WTC11 (cell line): ENCODE data around the gene TRIAP1. TPM values are rescaled to one million over a fixed set of nuclear protein-coding genes. Genes with fewer than 3 reads are reported as not detected.

Source experiments
- ATAC-seq: fragments of 200-7000 bp; cut with Tn5 transposase; 2 replicates; pipeline ENCODE4 v1.10.0; 2021; ENCODE audit warnings: mild to moderate bottlenecking, moderate library complexity
- CTCF ChIA-PET: fragments of 300-600 bp; sonication (Branson Sonifier 250); formaldehyde crosslinking; loops from one replicate; lab custom pipeline; 2021; ENCODE audit warnings: antibody characterized with exemption; lab: Charles Lee
- POLR2A ChIA-PET: fragments of 350-600 bp; sonication (Branson Sonifier 250); formaldehyde crosslinking; loops from one replicate; lab custom pipeline; 2021; ENCODE audit warnings: antibody characterized with exemption; lab: Charles Lee
- DNase-seq: peaks from one replicate; pipeline ENCODE4 v3.0.0; 2021; ENCODE audit warnings: low spot score
- H3K27ac Mint-ChIP-seq: 2 replicates; pipeline ENCODE4 v1.8.0; 2021; ENCODE audit warnings: mixed read lengths
- H3K27me3 Mint-ChIP-seq: 2 replicates; pipeline ENCODE4 v1.8.0; 2021; ENCODE audit warnings: low read depth, mild to moderate bottlenecking, moderate library complexity, mixed read lengths
- H3K36me3 Mint-ChIP-seq: 2 replicates; pipeline ENCODE4 v1.8.0; 2021; ENCODE audit warnings: mixed read lengths
- H3K4me1 Mint-ChIP-seq: 2 replicates; pipeline ENCODE4 v1.8.0; 2022; ENCODE audit warnings: mixed read lengths
- H3K4me3 Mint-ChIP-seq: 2 replicates; pipeline ENCODE4 v1.8.0; 2021; ENCODE audit warnings: mild to moderate bottlenecking, moderate library complexity, mixed read lengths
- H3K9me3 Mint-ChIP-seq: 2 replicates; pipeline ENCODE4 v1.8.0; 2021; ENCODE audit warnings: mixed read lengths
- ETV6 ChIP-seq: sonication (generic); formaldehyde crosslinking; IDR thresholded peaks from 2 replicates; pipeline ENCODE4 v1.8.1; 2022; ENCODE audit warnings: mild to moderate bottlenecking, missing genetic modification reagents
- FOXJ3 ChIP-seq: sonication (generic); formaldehyde crosslinking; IDR thresholded peaks from 2 replicates; pipeline ENCODE4 v1.9.0; 2021; ENCODE audit warnings: missing genetic modification reagents, mild to moderate bottlenecking, borderline replicate concordance
- HMGA2 ChIP-seq: fragments of 250-450 bp; sonication (Bioruptor Pico); IDR thresholded peaks from 2 replicates; pipeline ENCODE4 v1.4.0; 2021; ENCODE audit warnings: mild to moderate bottlenecking, moderate library complexity
- IRF2 ChIP-seq: sonication (generic); formaldehyde crosslinking; IDR thresholded peaks from 2 replicates; pipeline ENCODE4 v1.8.0; 2022; ENCODE audit warnings: low read depth, missing genetic modification reagents, borderline replicate concordance
- NR3C1 ChIP-seq: sonication (generic); formaldehyde crosslinking; conservative IDR thresholded peaks from 2 replicates; pipeline ENCODE4 v1.8.1; 2023; ENCODE audit warnings: low read depth, mild to moderate bottlenecking, missing genetic modification reagents
- RELA ChIP-seq: sonication (generic); formaldehyde crosslinking; IDR thresholded peaks from 2 replicates; pipeline ENCODE4 v1.8.1; 2022; ENCODE audit warnings: missing genetic modification reagents, mild to moderate bottlenecking, borderline replicate concordance
- SMAD3 ChIP-seq: sonication (generic); formaldehyde crosslinking; IDR thresholded peaks from 2 replicates; pipeline ENCODE4 v1.8.0; 2022; ENCODE audit warnings: missing genetic modification reagents, mild to moderate bottlenecking, borderline replicate concordance
- SMAD4 ChIP-seq: sonication (generic); formaldehyde crosslinking; IDR thresholded peaks from 2 replicates; pipeline ENCODE4 v1.8.0; 2022; ENCODE audit warnings: mild to moderate bottlenecking, missing genetic modification reagents
- ZBTB21 ChIP-seq: sonication (generic); formaldehyde crosslinking; IDR thresholded peaks from 2 replicates; pipeline ENCODE4 v1.8.1; 2023; ENCODE audit warnings: mild to moderate bottlenecking, missing genetic modification reagents, borderline replicate concordance
- ZNF121 ChIP-seq: sonication (generic); formaldehyde crosslinking; IDR thresholded peaks from 2 replicates; pipeline ENCODE4 v1.8.0; 2023; ENCODE audit warnings: missing genetic modification reagents
- ZNF138 ChIP-seq: sonication (generic); formaldehyde crosslinking; conservative IDR thresholded peaks from 2 replicates; pipeline ENCODE4 v1.8.1; 2022; ENCODE audit warnings: mild to moderate bottlenecking, moderate library complexity, missing genetic modification reagents
- ZNF396 ChIP-seq: fragments of 250-450 bp; sonication (Bioruptor Pico); IDR thresholded peaks from 2 replicates; pipeline ENCODE4 v1.8.0; 2021; ENCODE audit warnings: mild to moderate bottlenecking, moderate library complexity, borderline replicate concordance
- ZNF423 ChIP-seq: fragments of 250-450 bp; sonication (Bioruptor Pico); IDR thresholded peaks from 2 replicates; pipeline ENCODE4 v2.1.2; 2022; ENCODE audit warnings: mild to moderate bottlenecking, moderate library complexity
- total RNA-seq: library from RNA; stranded (reverse); gene quantifications from 3 replicates; pipeline ENCODE4 v1.2.3, GENCODE V29; 2021
- TF ChIP-seq, protein P1 (sequence below): sonication (generic); formaldehyde crosslinking; IDR thresholded peaks from 2 replicates; pipeline ENCODE4 v1.8.1; 2023; ENCODE audit warnings: mild to moderate bottlenecking, missing genetic modification reagents, moderate library complexity
- TF ChIP-seq, protein P2 (sequence below): sonication (generic); formaldehyde crosslinking; IDR thresholded peaks from 2 replicates; pipeline ENCODE4 v1.8.0; 2023; ENCODE audit warnings: mild to moderate bottlenecking, missing genetic modification reagents
- TF ChIP-seq, protein P3 (sequence below): fragments of 250-450 bp; sonication (Bioruptor Pico); IDR thresholded peaks from 2 replicates; pipeline ENCODE4 v1.9.0; 2021; ENCODE audit warnings: mild to moderate bottlenecking
- TF ChIP-seq, protein P4 (sequence below): sonication (generic); formaldehyde crosslinking; IDR thresholded peaks from 2 replicates; pipeline ENCODE4 v1.8.1; 2023; ENCODE audit warnings: mild to moderate bottlenecking, missing genetic modification reagents
- TF ChIP-seq, protein P5 (sequence below): sonication (generic); formaldehyde crosslinking; IDR thresholded peaks from 2 replicates; pipeline ENCODE4 v1.8.1; 2022; ENCODE audit warnings: mild to moderate bottlenecking, moderate library complexity, missing genetic modification reagents
- TF ChIP-seq, protein P6 (sequence below): sonication (generic); formaldehyde crosslinking; IDR thresholded peaks from 2 replicates; pipeline ENCODE4 v1.8.1; 2023; ENCODE audit warnings: mild to moderate bottlenecking, missing genetic modification reagents, borderline replicate concordance

Gene TRIAP1
- total RNA-seq, 1 experiment from 2014 or later, result 75.3 TPM

DNA sequence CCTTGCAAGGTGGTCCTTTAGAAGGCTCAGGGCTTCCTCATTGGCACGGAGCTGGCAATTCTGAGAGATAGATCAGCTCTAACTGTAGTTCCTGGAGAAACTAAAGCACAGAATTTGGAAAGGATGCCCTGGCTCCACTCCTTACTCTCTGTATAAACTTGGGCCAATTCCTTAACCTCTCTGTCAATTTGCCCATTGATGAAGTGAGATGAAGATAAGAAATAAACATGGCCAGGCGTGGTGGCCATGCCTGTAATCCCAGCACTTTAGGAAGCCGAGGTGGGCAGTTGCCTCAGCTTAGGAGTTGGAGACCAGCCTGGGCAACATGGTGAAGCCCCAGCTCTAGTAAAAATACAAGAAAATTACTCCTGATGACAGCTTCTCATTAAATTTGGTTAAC is 42.3 kb downstream of the TRIAP1 start (continued):
- TF ChIP-seq IRF2 (CRISPR knock-in tag), result no peak
- no peak for TF ChIP-seq ZBTB21 (CRISPR knock-in tag)
- no peak for TF ChIP-seq ZNF396 (CRISPR knock-in tag)
- no peak for TF ChIP-seq HMGA2 (CRISPR knock-in tag)
- TF ChIP-seq ETV6 (CRISPR knock-in tag), result no peak
- no peak for TF ChIP-seq FOXJ3 (CRISPR knock-in tag)
- TF ChIP-seq, protein P1, sequence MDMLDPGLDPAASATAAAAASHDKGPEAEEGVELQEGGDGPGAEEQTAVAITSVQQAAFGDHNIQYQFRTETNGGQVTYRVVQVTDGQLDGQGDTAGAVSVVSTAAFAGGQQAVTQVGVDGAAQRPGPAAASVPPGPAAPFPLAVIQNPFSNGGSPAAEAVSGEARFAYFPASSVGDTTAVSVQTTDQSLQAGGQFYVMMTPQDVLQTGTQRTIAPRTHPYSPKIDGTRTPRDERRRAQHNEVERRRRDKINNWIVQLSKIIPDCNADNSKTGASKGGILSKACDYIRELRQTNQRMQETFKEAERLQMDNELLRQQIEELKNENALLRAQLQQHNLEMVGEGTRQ (CRISPR knock-in tag), result no peak
- TF ChIP-seq, protein P2, sequence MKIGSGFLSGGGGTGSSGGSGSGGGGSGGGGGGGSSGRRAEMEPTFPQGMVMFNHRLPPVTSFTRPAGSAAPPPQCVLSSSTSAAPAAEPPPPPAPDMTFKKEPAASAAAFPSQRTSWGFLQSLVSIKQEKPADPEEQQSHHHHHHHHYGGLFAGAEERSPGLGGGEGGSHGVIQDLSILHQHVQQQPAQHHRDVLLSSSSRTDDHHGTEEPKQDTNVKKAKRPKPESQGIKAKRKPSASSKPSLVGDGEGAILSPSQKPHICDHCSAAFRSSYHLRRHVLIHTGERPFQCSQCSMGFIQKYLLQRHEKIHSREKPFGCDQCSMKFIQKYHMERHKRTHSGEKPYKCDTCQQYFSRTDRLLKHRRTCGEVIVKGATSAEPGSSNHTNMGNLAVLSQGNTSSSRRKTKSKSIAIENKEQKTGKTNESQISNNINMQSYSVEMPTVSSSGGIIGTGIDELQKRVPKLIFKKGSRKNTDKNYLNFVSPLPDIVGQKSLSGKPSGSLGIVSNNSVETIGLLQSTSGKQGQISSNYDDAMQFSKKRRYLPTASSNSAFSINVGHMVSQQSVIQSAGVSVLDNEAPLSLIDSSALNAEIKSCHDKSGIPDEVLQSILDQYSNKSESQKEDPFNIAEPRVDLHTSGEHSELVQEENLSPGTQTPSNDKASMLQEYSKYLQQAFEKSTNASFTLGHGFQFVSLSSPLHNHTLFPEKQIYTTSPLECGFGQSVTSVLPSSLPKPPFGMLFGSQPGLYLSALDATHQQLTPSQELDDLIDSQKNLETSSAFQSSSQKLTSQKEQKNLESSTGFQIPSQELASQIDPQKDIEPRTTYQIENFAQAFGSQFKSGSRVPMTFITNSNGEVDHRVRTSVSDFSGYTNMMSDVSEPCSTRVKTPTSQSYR (CRISPR knock-in tag), result no peak

DNA sequence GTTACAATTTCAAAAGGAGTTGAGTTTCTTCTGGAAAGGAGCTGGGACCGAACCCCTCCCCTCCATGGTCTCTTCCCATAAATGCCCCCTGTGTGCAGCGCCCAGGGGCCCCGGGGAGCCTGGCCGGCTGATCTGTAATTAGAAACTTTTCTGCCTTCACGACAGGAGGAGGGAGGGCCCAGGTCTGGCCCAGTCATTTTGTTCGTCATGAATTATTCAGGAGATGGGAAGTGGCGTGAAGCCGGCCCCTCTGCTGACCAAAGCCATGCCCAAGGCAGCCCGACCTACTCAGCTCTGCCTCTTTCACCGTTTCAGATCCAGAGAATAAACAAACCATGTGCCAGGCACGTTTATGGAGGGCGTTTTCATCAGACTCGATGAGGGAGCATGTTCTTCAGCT is 44.0 kb downstream of the TRIAP1 start:
- peaks cover 4% of the 10 kb centered on the region for H3K9me3 Mint-ChIP-seq
- DNase-seq (peak; percentile 61), ATAC-seq (peak; percentile 87)
- peak overlapping the region; percentile 94 for H3K27ac Mint-ChIP-seq
- ChIA-PET POLR2A (interaction anchor here (0.5 to 1.4 kb wide), 7 partner anchors 13 to 48 kb away, joined by 3 to 12 read pairs (median 3); no protein-coding TSS in a partner anchor), CTCF (interaction anchor here (0.6 to 2.7 kb wide), 8 partner anchors 11 to 167 kb away, joined by 3 to 24 read pairs (median 4); no protein-coding TSS in a partner anchor)
- no peaks in the 10 kb centered on the region for H3K27me3 Mint-ChIP-seq
- H3K36me3 Mint-ChIP-seq, result no peaks in the 10 kb centered on the region
- TF ChIP-seq, protein P3, sequence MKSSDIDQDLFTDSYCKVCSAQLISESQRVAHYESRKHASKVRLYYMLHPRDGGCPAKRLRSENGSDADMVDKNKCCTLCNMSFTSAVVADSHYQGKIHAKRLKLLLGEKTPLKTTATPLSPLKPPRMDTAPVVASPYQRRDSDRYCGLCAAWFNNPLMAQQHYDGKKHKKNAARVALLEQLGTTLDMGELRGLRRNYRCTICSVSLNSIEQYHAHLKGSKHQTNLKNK (CRISPR knock-in tag), result no peak
- TF ChIP-seq ZNF121 (CRISPR knock-in tag) (0 out of 2 replicates have a peak, but pooled peaks have one; percentile 16), ZNF423 (CRISPR knock-in tag) (peak; percentile 95)
- peaks cover 23% of the 10 kb centered on the region for H3K4me1 Mint-ChIP-seq
- peak overlapping the region; percentile 56 for H3K4me3 Mint-ChIP-seq

DNA sequence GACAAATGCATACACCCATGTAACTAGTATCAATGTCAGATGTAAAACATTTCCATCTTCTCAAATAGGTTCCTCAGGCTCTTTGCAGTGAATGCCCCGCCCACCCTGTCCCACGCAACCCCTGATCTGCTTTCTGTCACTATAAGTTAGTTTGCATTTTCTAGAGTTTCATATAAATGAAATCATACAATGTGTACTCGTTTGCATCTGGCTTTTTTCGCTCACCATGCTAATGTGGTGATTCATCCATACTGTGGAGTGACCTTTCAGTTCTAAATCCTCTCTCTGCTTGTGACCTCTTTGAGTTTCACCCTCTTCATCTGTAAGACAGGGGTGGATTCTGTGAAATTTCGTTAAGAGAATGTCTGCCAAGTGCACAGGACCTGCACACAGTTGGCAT is 46.7 kb downstream of the TRIAP1 start:
- Mint-ChIP-seq H3K4me3 (no peak overlapping the region), H3K27me3 (no peaks in the 10 kb centered on the region), H3K27ac (no peak overlapping the region), H3K4me1 (peaks cover 36% of the 10 kb centered on the region), H3K9me3 (peaks cover 4% of the 10 kb centered on the region), H3K36me3 (no peaks in the 10 kb centered on the region)
- CTCF ChIA-PET, result interaction anchor here (1.5 to 2.5 kb wide), 2 partner anchors 31 to 32 kb away, joined by 4 to 7 read pairs; no protein-coding TSS in a partner anchor
- no peak for ATAC-seq
- DNase-seq, result no peak
- POLR2A ChIA-PET, result no interaction called here
- TF ChIP-seq SMAD3 (CRISPR knock-in tag) (no peak), RELA (CRISPR knock-in tag) (no peak), ZNF396 (CRISPR knock-in tag) (no peak), NR3C1 (CRISPR knock-in tag) (no peak), SMAD4 (CRISPR knock-in tag) (no peak), ZNF423 (CRISPR knock-in tag) (no peak), ZNF138 (CRISPR knock-in tag) (no peak)
- TF ChIP-seq, protein P4, sequence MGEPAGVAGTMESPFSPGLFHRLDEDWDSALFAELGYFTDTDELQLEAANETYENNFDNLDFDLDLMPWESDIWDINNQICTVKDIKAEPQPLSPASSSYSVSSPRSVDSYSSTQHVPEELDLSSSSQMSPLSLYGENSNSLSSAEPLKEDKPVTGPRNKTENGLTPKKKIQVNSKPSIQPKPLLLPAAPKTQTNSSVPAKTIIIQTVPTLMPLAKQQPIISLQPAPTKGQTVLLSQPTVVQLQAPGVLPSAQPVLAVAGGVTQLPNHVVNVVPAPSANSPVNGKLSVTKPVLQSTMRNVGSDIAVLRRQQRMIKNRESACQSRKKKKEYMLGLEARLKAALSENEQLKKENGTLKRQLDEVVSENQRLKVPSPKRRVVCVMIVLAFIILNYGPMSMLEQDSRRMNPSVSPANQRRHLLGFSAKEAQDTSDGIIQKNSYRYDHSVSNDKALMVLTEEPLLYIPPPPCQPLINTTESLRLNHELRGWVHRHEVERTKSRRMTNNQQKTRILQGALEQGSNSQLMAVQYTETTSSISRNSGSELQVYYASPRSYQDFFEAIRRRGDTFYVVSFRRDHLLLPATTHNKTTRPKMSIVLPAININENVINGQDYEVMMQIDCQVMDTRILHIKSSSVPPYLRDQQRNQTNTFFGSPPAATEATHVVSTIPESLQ, result no peak
- TF ChIP-seq, protein P5, sequence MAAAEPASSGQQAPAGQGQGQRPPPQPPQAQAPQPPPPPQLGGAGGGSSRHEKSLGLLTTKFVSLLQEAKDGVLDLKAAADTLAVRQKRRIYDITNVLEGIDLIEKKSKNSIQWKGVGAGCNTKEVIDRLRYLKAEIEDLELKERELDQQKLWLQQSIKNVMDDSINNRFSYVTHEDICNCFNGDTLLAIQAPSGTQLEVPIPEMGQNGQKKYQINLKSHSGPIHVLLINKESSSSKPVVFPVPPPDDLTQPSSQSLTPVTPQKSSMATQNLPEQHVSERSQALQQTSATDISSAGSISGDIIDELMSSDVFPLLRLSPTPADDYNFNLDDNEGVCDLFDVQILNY (CRISPR knock-in tag), result no peak
- TF ChIP-seq, protein P6, sequence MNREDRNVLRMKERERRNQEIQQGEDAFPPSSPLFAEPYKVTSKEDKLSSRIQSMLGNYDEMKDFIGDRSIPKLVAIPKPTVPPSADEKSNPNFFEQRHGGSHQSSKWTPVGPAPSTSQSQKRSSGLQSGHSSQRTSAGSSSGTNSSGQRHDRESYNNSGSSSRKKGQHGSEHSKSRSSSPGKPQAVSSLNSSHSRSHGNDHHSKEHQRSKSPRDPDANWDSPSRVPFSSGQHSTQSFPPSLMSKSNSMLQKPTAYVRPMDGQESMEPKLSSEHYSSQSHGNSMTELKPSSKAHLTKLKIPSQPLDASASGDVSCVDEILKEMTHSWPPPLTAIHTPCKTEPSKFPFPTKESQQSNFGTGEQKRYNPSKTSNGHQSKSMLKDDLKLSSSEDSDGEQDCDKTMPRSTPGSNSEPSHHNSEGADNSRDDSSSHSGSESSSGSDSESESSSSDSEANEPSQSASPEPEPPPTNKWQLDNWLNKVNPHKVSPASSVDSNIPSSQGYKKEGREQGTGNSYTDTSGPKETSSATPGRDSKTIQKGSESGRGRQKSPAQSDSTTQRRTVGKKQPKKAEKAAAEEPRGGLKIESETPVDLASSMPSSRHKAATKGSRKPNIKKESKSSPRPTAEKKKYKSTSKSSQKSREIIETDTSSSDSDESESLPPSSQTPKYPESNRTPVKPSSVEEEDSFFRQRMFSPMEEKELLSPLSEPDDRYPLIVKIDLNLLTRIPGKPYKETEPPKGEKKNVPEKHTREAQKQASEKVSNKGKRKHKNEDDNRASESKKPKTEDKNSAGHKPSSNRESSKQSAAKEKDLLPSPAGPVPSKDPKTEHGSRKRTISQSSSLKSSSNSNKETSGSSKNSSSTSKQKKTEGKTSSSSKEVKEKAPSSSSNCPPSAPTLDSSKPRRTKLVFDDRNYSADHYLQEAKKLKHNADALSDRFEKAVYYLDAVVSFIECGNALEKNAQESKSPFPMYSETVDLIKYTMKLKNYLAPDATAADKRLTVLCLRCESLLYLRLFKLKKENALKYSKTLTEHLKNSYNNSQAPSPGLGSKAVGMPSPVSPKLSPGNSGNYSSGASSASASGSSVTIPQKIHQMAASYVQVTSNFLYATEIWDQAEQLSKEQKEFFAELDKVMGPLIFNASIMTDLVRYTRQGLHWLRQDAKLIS, result no peak
- TF ChIP-seq, protein P1 (CRISPR knock-in tag), result no peak
